Measurements from ENCODE around the gene SLC7A7.
A peak's percentile ranks its signal among the peaks of the same experiment; 100 is the strongest.

GRCh38 chr14:22837114-22837749 is 22.0 kb upstream of the SLC7A7 start:
- TF ChIP-seq POLR2A (IDR thresholded peaks at IDR 0.05) (peak; percentile 45), CTCF (IDR thresholded peaks at IDR 0.05) (no peak), POLR2AphosphoS5 (IDR thresholded peaks at IDR 0.05) (no peak), EP300 (IDR thresholded peaks at IDR 0.05; ENCODE audit: low read depth) (no peak)
